ENCODE measurements around the gene HSD3B7.
"Not testable (repeated sequence)": the region's sequence is repeated elsewhere in the genome, so short reads cannot be mapped to it uniquely, and the experiment has no call there.

HSD3B7 gene

DNA sequence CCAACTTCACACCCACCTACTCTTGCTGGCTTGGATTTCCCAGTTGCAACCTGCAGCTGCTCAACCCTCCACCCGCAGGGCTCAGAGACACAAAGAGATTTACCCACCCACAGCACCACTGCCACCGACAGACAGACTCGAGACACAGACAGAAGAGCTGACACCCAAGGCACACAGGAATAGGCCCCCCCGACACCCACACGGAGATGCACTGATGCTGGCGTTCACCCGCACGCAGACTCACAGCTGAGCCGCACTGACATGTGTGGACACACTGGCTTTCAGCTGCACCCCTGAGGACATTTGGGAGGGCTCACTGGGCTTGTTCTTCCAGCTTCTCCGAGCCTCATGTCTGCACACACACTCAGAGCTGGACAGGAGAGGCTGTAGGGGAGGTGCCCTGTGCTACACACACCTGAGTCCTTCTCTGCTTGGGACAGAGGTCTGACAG, 17.3 kb downstream of the HSD3B7 start:
- no peak for DNase-seq

DNA sequence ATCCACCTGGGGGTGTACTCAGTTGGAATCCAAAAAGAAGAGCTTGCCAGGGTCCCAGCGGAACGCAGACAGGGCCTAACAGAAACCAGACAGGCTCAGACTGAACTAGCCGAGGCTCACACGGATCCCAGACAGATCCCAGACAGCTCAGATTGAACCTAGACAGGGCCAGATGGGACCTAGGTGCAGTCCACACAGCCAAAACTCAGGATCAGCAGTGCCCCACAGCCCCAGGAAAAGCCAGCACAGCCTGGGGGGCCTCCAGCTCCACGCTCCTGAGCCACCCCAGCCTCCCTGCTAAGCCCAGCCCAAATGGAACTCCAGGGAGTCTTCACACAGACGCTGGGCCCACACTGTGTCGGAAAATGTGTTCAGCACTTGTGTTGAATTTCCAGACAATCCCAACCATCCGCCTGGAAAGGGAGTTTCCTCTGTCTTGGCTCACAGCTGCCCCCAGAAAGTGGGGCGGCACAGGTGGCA, 17.9 kb downstream of the HSD3B7 start:
- DNase-seq: no peak

DNA sequence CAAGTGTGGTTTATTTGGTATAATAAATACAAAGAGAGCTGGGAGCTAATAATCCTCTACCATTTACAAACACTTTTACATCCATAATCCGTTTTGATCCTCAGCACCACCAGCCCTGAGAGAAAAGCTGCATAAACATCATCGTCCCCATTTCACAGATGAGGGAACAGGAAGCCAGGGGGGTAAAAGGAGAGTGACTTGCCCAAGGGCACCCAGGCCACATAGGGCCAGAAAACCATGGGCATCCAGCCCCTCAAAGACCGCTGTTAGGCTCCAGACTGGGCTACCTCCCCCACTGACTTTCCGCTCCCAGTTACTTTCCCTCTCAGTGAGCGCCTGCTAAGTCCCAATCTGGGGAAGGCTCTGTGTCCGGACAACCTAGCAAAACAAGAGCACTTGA, 18.7 kb downstream of the HSD3B7 start:
- no peak for DNase-seq

DNA sequence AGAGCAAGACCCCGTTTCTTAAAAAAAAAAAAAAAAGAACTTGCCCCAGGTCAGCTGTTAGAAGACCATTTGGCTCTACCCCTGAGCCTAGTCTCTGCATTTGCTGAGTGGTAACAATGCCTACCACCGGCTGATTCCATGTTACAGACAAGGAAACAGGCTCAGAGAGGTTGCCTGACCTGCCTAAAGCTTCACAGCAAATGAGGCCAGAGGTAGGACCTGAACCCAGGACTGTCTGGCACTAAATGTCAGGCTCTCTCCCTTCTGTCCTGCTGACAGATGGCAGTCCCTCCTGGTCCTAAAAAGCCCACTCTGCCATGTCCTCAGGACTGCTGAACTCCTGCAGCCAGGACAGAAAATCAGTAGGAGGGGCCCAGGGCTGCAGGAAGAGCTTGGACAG, 19.7 kb downstream of the HSD3B7 start:
- DNase-seq: no peak

DNA sequence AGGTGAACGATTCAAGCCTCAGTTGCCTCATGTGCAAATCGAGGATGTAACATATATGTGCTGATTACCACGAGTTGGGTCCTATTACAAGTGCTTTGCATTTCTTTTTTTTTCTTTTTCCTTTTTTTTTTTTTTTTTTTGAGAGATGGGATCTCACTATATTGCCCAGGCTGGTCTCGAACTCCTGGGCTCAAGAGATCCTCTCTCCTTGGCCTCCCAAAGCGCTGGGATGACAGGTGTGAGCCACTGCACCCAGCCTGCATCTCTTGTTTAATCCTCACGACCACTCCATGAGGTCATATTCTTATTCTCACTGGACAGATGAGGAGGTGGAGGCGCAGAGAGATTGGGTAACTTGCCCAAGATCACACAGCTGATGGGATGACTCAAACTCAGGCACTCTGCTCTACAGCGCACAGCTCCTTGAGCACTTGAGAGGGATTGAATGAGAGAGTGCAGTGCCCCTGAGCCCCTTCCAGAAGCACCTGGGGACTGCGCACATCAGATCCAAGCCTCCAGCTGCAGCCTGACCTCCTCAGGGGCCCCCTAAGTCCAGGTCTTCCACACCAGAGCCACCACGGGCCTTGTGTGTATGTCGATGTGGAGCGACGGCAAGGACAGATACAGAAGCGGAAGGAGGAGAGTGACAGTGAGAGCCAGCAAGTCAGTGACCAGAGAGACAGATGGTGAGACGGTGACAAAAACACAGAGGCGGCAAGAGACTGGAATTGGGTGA, 20.5 kb downstream of the HSD3B7 start:
- no peak for DNase-seq

DNA sequence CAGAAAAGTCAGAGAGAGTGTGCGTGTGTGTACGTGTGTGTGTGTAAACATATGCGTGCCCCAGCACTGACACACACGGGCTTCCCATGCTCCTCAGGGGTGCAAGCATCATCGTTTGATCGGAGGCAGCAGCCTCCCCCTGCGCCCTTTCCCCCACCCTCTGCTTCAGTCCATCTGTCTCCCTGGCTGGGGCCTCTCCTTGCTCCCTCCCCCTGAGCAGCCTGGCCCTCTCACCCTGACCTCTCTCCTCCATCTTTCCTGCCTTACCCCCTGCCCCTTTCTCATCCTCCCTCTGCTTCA, 21.0 kb downstream of the HSD3B7 start:
- no peak for DNase-seq

DNA sequence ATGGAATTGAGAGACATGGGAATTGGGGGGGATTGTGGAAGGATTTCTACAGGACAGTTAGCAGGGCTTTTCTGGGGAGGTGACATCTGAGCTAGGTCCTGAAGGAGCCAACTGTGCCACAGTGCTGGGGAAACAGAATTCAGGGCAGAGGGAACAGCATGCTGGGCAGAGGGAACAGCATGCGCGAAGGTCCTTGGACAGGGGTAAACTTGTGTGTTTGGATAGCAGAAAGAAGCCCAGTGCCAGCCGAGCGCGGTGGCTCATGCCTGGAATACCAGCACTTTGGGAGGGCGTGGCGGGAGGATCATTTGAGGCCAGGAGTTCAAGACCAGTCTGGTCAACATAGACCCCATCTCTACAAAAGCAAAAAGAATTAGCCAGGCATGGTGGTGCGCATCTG, 21.6 kb downstream of the HSD3B7 start:
- no peak for DNase-seq

DNA sequence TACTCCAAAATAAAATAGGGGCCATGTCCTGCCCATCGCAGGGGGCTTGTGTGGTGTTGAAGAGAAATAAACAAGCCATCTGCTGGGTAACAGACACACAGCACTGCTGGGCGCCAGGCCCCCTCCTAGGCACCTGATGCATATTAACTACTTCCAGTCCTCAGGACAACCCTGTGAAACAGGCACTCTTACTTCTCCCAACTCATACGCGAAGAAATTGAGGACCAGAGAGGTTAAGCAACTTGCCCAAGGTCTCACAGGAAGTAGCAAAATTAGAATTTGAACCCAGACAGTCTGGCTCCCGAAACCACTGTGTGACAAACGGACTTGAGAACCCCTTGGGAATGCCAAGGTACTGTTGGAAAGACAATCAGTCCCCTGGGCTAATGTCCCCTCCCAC, 22.7 kb downstream of the HSD3B7 start:
- DNase-seq: no peak

DNA sequence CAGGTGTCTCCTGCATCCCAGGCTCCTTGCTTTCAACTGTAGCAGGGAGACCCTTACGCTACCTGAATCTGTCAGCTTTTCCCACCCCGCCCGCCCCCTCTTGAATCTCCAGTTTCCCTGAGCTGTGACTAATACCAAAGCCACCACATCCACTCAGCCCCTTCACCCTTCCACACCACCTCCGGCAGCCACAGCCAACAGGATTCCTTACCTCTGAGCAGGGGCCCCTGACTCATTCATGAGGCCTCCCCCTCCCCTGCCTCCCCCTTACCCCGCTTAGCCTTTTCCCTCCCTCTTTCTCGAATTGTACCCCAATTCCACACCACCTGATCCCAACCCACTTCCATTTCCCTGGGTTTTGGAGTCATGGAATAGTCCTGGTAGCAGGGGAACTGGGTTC, 23.1 kb downstream of the HSD3B7 start:
- no peak for DNase-seq

DNA sequence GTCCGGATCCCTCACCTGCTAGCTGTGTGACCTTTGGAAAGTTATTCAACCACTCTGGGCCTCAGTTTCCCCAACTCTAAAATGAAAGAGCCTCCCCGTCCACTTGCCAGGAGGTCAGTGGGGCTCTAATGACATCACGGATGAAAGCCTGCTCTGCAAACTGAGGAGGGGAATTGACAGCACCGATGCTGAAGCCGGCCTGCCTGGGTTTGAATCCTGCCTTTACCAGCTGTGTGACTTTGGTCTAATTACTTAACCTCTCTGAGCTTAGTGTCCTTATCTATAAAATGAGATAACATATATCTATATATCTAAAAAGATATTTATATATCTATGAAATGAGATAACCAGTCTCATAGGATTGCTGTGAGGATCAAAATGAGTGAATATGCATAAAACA, 23.5 kb downstream of the HSD3B7 start:
- DNase-seq: no peak

DNA sequence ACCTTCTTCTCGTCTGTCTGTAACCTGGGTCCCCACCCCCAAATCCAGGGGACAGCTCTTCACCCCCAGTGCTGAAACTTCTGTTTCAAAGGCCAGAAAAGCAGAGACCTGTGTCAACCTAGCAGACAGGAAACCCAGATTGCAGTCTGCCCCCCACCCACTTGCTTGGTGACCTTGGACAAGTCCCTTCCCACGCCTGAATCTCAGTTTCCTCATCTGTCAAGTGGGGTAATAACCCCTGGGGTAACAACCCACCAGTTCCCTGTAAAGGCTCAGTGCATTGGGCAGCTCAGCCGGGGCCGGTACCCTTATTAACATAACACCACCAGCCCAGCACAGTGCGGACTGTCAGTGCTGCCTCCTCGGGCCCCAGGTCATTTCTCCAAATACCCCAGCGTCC, 24.1 kb downstream of the HSD3B7 start:
- no peak for DNase-seq

DNA sequence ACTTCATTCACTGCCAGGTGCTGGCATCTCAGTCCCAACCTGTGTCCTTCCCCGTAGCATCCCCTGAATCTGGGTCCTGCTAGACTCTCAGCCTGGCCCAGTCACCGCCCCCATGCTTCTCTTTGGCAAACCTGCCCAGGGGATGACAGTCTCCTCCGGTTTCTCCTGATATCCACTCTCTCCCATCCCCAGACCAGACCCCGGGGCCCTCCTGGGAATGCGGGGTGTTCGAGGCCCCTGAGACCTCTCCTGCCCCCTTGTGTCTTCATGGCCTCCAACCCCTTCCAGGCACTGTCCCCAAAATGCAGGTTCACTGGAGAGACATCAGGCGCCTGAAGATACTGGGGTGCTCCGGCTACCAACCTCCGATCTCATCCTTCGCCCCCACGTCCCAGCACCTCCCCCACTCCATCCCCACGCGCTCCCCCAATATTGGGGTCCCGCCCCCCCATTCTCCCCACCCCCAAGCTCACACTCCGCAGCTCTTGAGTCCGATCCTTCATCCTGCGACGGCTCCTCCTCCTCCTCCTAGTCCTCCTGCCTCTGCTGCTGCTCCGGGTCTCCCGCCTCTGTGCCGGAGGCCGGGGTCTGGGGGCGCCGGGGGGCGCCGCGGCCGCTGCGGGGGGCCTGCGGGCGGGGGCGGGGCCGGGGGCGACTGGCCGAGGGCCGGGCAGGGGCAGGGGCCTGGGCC, 25.0 kb downstream of the HSD3B7 start:
- no peak for DNase-seq

DNA sequence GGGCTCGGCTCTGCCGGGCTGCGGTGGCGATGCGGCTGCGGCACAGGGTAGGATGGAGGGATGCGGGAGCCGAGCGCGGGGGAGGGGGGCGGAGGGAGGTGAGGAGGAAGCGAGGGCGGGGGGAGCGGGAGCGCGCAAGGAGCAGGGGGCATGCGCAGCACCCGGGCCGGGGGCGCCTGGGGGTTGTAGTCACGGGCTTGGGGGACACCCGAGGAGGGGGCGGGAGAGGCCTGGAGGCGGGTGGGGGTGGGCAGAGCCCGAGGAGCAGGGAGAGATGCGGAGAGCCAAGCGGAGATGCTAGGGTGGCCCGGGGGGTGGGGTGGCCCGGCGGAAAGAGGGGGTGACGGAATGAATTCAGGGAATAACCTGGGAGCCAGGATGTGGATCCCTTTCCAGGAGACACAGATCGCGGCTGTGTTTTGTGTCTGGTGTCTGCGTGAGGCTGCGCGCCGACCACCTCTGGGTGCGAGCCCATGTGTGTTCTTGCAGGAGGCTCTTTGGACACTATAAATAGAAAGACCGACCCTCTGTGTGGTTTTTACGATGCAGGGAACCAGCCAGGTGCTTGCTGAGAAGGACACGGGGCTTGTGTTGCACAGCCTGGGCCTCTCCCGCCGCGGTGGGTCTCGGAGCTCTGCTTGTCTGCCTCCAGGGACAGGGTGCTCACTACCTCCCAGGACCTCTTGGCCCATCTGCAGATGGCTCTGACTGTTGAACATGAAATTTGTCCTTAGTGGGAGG, 25.7 kb downstream of the HSD3B7 start, which contains the start of gene STX1B:
Gene STX1B (minus strand): TSS at position 54 of the 741 bp plus-strand sequence. CDS start 242 bp downstream, outside the sequence.
- DNase-seq: peak; percentile 21

DNA sequence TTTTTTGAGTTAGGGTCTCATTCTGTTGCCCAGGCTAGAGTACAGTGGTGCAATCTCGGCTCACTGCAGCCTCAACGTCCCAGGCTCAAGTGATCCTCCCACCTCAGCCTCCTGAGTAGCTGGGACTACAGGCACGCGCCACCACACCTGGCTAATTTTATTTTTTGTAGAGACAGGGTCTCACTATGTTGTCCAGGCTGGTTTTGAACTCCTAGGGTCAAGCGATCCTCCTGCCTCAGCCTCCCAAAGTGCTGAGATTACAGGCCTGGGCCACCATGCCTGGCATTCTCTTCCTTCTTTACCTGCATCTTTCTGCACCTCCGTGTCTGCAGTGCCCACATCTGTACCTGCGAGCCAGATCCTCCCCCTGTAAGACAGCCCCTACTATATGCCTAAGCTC, 26.8 kb downstream of the HSD3B7 start:
- DNase-seq: not testable (repeated sequence)

DNA sequence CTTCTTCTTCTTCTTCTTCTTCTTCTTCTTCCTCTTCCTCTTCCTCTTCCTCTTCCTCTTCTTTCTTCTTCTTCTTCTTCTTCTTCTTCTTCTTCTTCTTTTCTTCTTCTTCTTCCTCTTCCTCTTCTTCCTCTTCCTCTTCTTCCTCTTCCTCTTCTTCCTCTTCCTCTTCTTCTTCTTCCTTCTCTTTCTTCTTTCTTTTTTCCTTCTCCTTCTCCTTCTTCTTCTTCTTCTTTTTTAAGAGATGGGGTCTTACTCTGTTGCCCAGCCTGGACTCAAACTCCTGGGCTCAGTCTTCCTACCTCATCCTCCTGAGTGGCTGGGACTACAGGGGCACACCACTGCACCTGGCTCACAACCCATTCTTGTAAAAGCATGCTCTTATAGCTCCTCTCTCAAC, 28.3 kb downstream of the HSD3B7 start:
- DNase-seq: not testable (repeated sequence)

DNA sequence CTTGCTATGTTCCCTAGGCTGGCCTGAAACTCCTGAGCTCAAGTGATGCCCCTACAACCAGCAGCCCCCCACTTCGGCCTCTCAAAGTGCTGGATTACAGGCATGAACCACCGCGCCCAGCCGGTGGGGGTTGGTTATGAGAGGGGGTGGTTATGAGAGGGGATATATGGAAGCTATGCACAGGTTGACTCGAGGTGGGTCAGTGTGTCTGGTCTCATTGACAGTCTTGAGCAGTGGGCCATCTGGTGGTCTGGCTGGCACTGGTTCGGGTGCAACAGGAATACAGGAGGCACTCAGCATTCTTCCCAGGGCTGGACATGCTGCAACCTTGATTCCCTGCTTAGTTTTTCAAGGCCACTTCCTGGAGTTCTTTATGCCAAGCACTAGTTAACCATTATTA, 31.0 kb downstream of the HSD3B7 start:
- no peak for DNase-seq

DNA sequence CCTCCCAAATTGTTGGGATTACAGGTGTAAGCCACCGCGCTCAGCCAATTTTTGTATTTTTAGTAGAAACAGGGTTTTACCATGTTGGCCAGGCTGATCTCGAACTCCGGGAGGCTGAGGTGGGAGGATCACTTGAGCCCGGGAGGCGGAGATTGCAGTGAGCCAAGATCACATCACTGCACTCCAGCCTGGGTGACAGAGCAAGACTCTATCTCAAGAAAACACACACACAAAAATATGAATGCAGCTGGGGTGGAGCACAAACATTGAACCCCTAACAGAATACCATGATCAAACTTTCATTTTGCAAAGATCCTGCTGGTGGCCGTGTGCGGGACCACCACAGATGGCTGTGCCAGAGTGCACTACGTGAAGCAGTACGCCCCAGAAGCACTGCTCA, 32.7 kb downstream of the HSD3B7 start:
- DNase-seq: not testable (repeated sequence)

DNA sequence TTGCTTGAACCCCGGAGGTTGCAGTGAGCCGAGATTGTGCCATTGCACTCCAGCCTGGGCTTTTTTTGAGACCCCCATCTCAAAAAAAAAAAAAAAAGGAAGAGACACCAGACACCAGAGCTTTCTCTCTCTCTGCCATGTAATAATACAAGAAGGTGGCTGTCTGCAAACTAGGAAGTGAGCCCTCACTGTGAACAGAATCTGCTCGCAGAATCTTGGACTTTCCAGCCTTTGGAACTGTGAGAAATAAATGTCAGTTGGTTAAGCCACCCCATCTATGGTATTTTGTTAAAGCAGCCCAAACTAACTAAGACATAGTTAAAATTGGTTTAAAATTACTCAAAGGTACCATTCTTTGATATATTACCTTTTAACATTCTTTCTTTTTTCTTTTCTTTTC, 35.5 kb downstream of the HSD3B7 start:
- no peak for DNase-seq

DNA sequence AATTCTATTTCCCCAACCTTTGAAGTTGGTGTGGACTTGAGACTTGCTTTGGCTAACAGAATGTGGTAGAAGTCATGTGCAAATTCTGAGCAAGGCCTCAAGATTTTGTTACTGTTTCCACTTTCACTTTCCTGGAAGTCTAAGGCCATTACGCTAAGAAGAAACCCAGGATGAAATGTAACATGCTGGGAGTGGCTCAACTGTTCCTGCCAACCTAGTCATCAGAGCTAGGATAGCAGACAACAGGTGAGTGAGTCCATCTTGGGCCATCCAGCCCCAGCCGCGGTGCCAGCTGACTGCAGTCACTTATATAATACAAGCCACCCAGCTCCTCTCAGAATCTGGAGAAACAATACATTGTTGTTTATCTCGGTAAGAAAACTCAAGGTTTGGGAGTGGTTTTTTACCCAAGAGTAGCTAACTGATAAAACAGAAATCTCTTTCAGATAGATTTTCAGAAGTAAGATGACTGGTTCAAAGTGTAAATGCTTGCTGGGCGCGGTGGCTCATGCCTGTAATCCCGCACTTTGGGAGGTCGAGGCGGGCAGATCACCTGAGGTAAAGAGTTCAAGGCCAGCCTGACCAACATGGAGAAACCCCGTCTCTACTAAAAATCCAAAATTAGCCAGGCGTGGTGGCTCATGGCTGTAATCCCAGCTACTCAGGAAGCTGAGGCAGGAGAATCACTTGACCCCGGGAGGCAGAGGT, 37.7 kb downstream of the HSD3B7 start:
- DNase-seq: no peak

DNA sequence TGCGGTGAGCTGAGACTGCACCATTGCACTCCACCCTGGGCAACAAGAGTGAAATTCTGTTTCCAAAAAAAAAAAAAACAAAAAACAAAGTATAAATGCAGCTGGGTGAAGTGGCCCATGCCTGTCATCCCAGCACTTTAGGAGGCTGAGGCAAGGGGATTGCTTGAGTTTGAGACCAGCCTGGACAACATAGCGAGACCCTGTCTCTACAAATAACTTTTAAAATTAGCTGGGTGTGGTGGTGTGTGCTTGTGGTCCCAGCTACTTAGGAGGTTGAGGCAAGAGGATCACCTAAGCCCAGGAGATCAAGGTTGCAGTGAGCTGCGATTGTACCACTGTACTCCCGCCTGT, 38.2 kb downstream of the HSD3B7 start:
- DNase-seq: no peak

DNA sequence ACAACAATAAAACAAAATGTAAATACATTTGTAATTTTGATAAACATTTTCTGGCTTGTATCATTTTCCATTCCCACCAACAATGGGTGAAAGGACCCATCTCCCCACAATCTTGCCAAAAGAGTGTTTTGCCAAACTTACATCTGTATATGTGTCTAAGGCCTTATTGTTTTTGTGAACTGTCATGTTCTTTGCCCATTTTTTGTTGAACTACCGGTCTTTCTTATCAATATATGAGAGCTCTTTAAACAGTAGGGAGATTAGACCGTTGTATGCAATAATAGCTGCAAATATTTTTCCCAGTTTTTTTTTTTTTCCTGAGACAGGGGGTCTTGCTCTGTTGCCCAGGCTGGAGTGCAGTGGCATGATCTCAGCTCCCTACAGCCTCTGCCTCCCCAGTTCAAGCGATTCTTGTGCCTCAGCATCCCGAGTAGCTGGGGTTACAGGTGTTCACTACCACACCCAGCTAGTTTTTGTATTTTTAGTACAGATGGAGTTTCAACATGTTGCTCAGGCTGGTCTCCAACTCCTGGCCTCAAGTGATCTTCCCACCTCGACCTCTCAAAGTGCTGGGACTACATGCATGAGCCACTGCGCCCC, 38.7 kb downstream of the HSD3B7 start:
- DNase-seq: no peak

DNA sequence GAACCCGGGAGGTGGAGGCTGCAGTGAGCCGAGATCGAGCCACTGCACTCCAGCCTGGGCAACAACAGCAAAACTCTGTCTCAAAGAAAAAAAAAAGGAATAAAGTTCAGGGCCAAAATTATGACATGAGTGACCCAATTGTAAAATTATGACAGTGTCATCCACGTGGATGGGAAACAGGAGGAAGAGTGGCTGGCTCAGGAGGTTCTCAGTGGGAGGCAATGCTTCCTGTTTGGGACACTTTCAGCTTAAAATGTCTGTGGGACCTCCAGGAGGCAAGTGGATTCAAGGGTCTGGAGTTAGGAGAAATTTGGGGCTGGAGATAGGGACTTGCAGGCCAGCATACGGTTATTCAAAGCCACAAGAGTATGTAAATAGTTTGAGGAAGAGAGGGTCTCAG, 40.3 kb downstream of the HSD3B7 start:
- no peak for DNase-seq

DNA sequence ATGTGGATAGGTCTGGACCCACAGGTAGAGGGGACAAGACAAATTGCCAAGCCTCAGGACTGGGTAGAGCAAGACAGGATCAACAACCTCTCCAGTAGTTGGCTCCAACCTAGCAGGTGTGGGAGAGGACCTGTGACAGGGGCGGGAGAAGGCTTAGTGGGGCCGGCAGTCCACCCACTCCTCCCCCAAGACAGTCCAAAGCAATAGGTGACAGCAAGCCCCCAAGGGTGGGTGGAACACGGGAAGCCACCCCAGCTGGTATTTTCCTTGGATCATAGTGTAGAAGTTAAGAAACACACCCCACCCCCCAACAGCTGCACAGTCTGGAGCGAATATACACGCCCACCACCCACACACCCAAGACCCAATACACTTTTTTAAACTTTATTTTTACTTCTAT, 44.3 kb downstream of the HSD3B7 start:
- no peak for DNase-seq
